Right hindlimb (tissue), 1 donor: ENCODE data around the gene ACHE.

ENCODE experiments used
- DNase-seq: peaks from one replicate; pipeline ENCODE4 v3.0.0-alpha.2; 2018

Gene ACHE

GRCh38 chr7:100896732-100897608 lies 1.3 kb upstream of the ACHE start:
- peak; percentile 53 for DNase-seq

- peak; percentile 57 for DNase-seq
Measured at GRCh38 chr7:100895956-100896731, 456 bp upstream of the ACHE start.

- peak; percentile 82 for DNase-seq
Measured at GRCh38 chr7:100894860-100895700, 608 bp downstream of the ACHE start.

GRCh38 chr7:100893910-100894721 lies 1.6 kb downstream of the ACHE start:
- peak; percentile 28 for DNase-seq

GRCh38 chr7:100893318-100893895 lies 2.3 kb downstream of the ACHE start:
- peak; percentile 30 for DNase-seq

- no peak for DNase-seq
Measured at GRCh38 chr7:100892364-100893317, 3.0 kb downstream of the ACHE start.

GRCh38 chr7:100891568-100892247 lies 4.0 kb downstream of the ACHE start:
- no peak for DNase-seq

GRCh38 chr7:100890653-100891567 lies 4.8 kb downstream of the ACHE start:
- DNase-seq, result peak; percentile 64

- DNase-seq, result no peak
Measured at GRCh38 chr7:100888988-100889750, 6.5 kb downstream of the ACHE start, which contains the start of gene UFSP1. UFSP1 (minus strand) TSS chr7:100889715; CDS start chr7:100889271, 444 bp downstream.

GRCh38 chr7:100888291-100888987 lies 7.2 kb downstream of the ACHE start:
- no peak for DNase-seq

- no peak for DNase-seq
Measured at GRCh38 chr7:100887516-100888290, 8.0 kb downstream of the ACHE start.

- DNase-seq, result no peak
Measured at GRCh38 chr7:100886936-100887515, 8.7 kb downstream of the ACHE start.

GRCh38 chr7:100886142-100886935 lies 9.3 kb downstream of the ACHE start:
- no peak for DNase-seq

- no peak for DNase-seq
Measured at GRCh38 chr7:100885440-100886141, 10.1 kb downstream of the ACHE start.
